H9 (cell line): ENCODE results near the gene ANP32B. TPM values are rescaled to one million over a fixed set of nuclear protein-coding genes. Genes with fewer than 3 reads are reported as not detected.

Source experiments
- DNase-seq: peaks from one replicate; pipeline ENCODE4 v3.0.0-alpha.2; 2017
- H2AFZ ChIP-seq: one replicate; pipeline ENCODE4 v1.6.1; 2013; ENCODE audit warnings: mild to moderate bottlenecking, low read length, control low read depth, moderate library complexity
- H2AK5ac ChIP-seq: 2 replicates; pipeline ENCODE4 v1.6.1; 2013; ENCODE audit warnings: low read length, control low read depth, mixed read lengths; ENCODE audit not compliant: insufficient read length
- H2BK120ac ChIP-seq: one replicate; pipeline ENCODE4 v1.6.1; 2013; ENCODE audit warnings: low read depth, mild to moderate bottlenecking, low read length, control low read depth, inconsistent platforms; ENCODE audit not compliant: poor library complexity, severe bottlenecking
- H2BK12ac ChIP-seq: 2 replicates; pipeline ENCODE4 v1.6.1; 2013; ENCODE audit warnings: low read length, control low read depth, mixed read lengths, low read depth; ENCODE audit not compliant: insufficient read length
- H2BK15ac ChIP-seq: 2 replicates; pipeline ENCODE4 v1.6.1; 2013; ENCODE audit warnings: low read depth, low read length, control low read depth
- H2BK20ac ChIP-seq: one replicate; pipeline ENCODE4 v1.6.1; 2013; ENCODE audit warnings: low read depth, mild to moderate bottlenecking, low read length, control low read depth, inconsistent platforms; ENCODE audit not compliant: poor library complexity, severe bottlenecking
- H2BK5ac ChIP-seq: 2 replicates; pipeline ENCODE4 v1.6.1; 2013; ENCODE audit warnings: low read length, control low read depth, mixed read lengths; ENCODE audit not compliant: insufficient read length
- H3K14ac ChIP-seq: 2 replicates; pipeline ENCODE4 v1.6.1; 2013; ENCODE audit warnings: low read length, control low read depth; ENCODE audit not compliant: insufficient read depth
- H3K18ac ChIP-seq: 2 replicates; pipeline ENCODE4 v1.6.1; 2013; ENCODE audit warnings: low read depth, mild to moderate bottlenecking, mixed read lengths, low read length, control low read depth; ENCODE audit not compliant: insufficient read length
- H3K23ac ChIP-seq: 2 replicates; pipeline ENCODE4 v1.6.1; 2013; ENCODE audit warnings: low read length, control low read depth, mixed read lengths, low read depth; ENCODE audit not compliant: insufficient read length
- H3K23me2 ChIP-seq: 2 replicates; pipeline ENCODE4 v1.6.1; 2013; ENCODE audit warnings: low read depth, mild to moderate bottlenecking, mixed read lengths, low read length, control low read depth; ENCODE audit not compliant: insufficient read length, poor library complexity, severe bottlenecking
- H3K27ac ChIP-seq: 2 replicates; pipeline ENCODE4 v1.5.1; 2013; ENCODE audit warnings: low read length, control low read depth, mixed read lengths, low read depth; ENCODE audit not compliant: insufficient read length
- H3K27me3 ChIP-seq: 2 replicates; pipeline ENCODE4 v1.6.1; 2013; ENCODE audit warnings: low read length, control low read depth, inconsistent platforms; ENCODE audit not compliant: insufficient read depth
- H3K4ac ChIP-seq: 2 replicates; pipeline ENCODE4 v1.6.1; 2013; ENCODE audit warnings: low read depth, mild to moderate bottlenecking, control low read depth, inconsistent platforms, low read length, moderate library complexity
- H3K4me1 ChIP-seq: 2 replicates; pipeline ENCODE4 v1.6.1; 2013; ENCODE audit warnings: low read length, control low read depth, inconsistent platforms; ENCODE audit not compliant: insufficient read depth
- H3K4me2 ChIP-seq: 2 replicates; pipeline ENCODE4 v1.6.1; 2013; ENCODE audit warnings: low read length, control low read depth, mixed read lengths; ENCODE audit not compliant: insufficient read length, insufficient read depth
- H3K56ac ChIP-seq: 2 replicates; pipeline ENCODE4 v1.6.1; 2013; ENCODE audit warnings: low read depth, mild to moderate bottlenecking, mixed read lengths, low read length, control low read depth; ENCODE audit not compliant: insufficient read length
- H3K79me1 ChIP-seq: 2 replicates; pipeline ENCODE4 v1.6.1; 2013; ENCODE audit warnings: low read depth, mild to moderate bottlenecking, moderate library complexity, low read length, control low read depth, inconsistent platforms; ENCODE audit not compliant: insufficient read depth, poor library complexity, severe bottlenecking
- H3K79me2 ChIP-seq: 2 replicates; pipeline ENCODE4 v1.6.1; 2013; ENCODE audit warnings: low read length, control low read depth, inconsistent platforms; ENCODE audit not compliant: insufficient read depth
- H3K9ac ChIP-seq: 2 replicates; pipeline ENCODE4 v1.6.1; 2013; ENCODE audit warnings: low read length, control low read depth, mixed read lengths; ENCODE audit not compliant: insufficient read length; ENCODE audit errors: extremely low read depth
- H3K9me3 ChIP-seq: one replicate; pipeline ENCODE4 v1.6.1; 2013; ENCODE audit warnings: low read depth, low read length, inconsistent platforms; ENCODE audit not compliant: control insufficient read depth
- H3T11ph ChIP-seq: one replicate; pipeline ENCODE4 v1.6.1; 2013; ENCODE audit warnings: mild to moderate bottlenecking, low read length, control low read depth, inconsistent platforms
- H4K20me1 ChIP-seq: one replicate; pipeline ENCODE4 v1.6.1; 2013; ENCODE audit not compliant: control insufficient read depth, insufficient read length, insufficient read depth
- H4K5ac ChIP-seq: 2 replicates; pipeline ENCODE4 v1.6.1; 2013; ENCODE audit warnings: low read depth, mild to moderate bottlenecking, mixed read lengths, low read length, control low read depth; ENCODE audit not compliant: insufficient read length
- H4K8ac ChIP-seq: replicated peaks from 2 replicates; pipeline ENCODE4 v1.6.1; 2013; ENCODE audit warnings: low read length, control low read depth, mixed read lengths, low read depth; ENCODE audit not compliant: insufficient read length
- H4K91ac ChIP-seq: 2 replicates; pipeline ENCODE4 v1.6.1; 2013; ENCODE audit warnings: low read depth, mild to moderate bottlenecking, moderate library complexity, mixed read lengths, low read length, control low read depth; ENCODE audit not compliant: insufficient read length
- H3K27ac Mint-ChIP-seq, 3 experiments: 2 replicates in 2 of 3; 3 replicates in 1 of 3; pipeline ENCODE4 v1.8.0; 2020 to 2021; ENCODE audit warnings: mixed read lengths in 3 of 3, mild to moderate bottlenecking in 1 of 3, moderate library complexity in 1 of 3
- H3K27me3 Mint-ChIP-seq: 2 replicates; pipeline ENCODE4 v1.8.0; 2021; ENCODE audit warnings: low read depth, mild to moderate bottlenecking, moderate library complexity, mixed read lengths
- H3K36me3 Mint-ChIP-seq, 3 experiments: 2 replicates in 2 of 3; 3 replicates in 1 of 3; pipeline ENCODE4 v1.8.0; 2020 to 2021; ENCODE audit warnings: low read depth in 3 of 3, mixed read lengths in 3 of 3; ENCODE audit not compliant: insufficient read depth in 1 of 3
- H3K4me1 Mint-ChIP-seq, 2 experiments: 2 replicates each; pipeline ENCODE4 v1.8.0; 2020; ENCODE audit warnings: mixed read lengths in 2 of 2
- H3K4me3 Mint-ChIP-seq, 2 experiments: 2 replicates in 1 of 2; 3 replicates in 1 of 2; pipeline ENCODE4 v1.8.0; 2020 to 2021; ENCODE audit warnings: mild to moderate bottlenecking in 2 of 2, mixed read lengths in 2 of 2, moderate library complexity in 1 of 2
- H3K9me3 Mint-ChIP-seq, 2 experiments: 2 replicates in 1 of 2; 3 replicates in 1 of 2; pipeline ENCODE4 v1.8.0; 2020; ENCODE audit warnings: mild to moderate bottlenecking in 2 of 2, mixed read lengths in 2 of 2, moderate library complexity in 1 of 2
- whole genome bisulfite sequencing: extraction: QIAGEN DNeasy Blood & Tissue Kit; methylation state at CpG from one replicate; pipeline ENCODE4 v1.1.7; 2013; ENCODE audit warnings: missing lambda C conversion rate, low lambda C conversion rate, mixed read lengths; ENCODE audit not compliant: insufficient read length; ENCODE audit errors: extremely low coverage; 5-methylcytosine and 5-hydroxymethylcytosine counted together
- total RNA-seq: library from RNA; stranded (reverse); gene quantifications from 2 replicates; pipeline ENCODE4 v1.2.1, GENCODE V29; 2021
- TF ChIP-seq, protein P1 (sequence below): fragments of 200-600 bp; sonication (generic); conservative IDR thresholded peaks from 3 replicates; pipeline ENCODE4 v1.8.0; 2021; ENCODE audit warnings: antibody characterized with exemption, mild to moderate bottlenecking

Gene ANP32B
- total RNA-seq, 1 experiment from 2014 or later: 91.6 TPM

DNA sequence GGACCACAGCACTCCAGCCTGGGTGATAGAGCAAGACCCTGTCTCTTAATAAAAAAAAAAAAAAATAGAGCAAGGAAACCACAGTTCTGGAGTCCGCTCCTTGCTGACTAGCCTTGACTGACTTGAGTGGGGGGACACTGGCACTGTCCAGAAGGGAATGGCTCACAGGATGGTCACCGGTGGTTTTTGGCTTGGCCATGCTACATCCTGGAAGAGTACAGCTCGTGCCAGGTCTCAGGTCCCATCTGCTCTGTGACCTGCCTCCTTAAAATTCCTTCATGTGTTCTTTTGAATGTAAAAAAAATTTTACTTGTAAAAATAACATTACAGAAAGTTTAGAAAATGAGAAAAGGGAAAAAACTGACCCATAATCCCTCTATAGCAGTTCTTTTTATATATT is 79.0 kb downstream of the ANP32B start:
- Histone ChIP-seq H3K9me3 (no peaks in the 10 kb centered on the region), H3K9ac (no peak overlapping the region), H3T11ph (no peak overlapping the region), H3K18ac (no peak overlapping the region), H3K23me2 (peaks cover 3% of the 10 kb centered on the region), H3K79me2 (no peaks in the 10 kb centered on the region; the same call in 1 of the 2 replicates), H2AK5ac (no peak overlapping the region), H2BK12ac (no peak overlapping the region), H2AFZ (no peak overlapping the region), H3K4me2 (no peak overlapping the region), H2BK120ac (no peak overlapping the region), H3K14ac (no peak overlapping the region; the same call in 1 of the 2 replicates), H2BK5ac (no peak overlapping the region), H2BK20ac (no peak overlapping the region), H3K4me1 (peaks cover 2% of the 10 kb centered on the region; the same call in 1 of the 2 replicates), H3K4ac (no peak overlapping the region), H4K91ac (no peak overlapping the region), H3K27me3 (no peaks in the 10 kb centered on the region), H3K23ac (no peak overlapping the region), H3K56ac (no peak overlapping the region), H4K5ac (no peak overlapping the region), H4K8ac (no peak overlapping the region), H3K79me1 (no peaks in the 10 kb centered on the region), H2BK15ac (no peak overlapping the region), H4K20me1 (no peaks in the 10 kb centered on the region), H3K27ac (no peak overlapping the region)
- Mint-ChIP-seq H3K9me3 (no peaks in the 10 kb centered on the region; a peak in 1 of 5 replicates), H3K27ac (no peak overlapping the region), H3K36me3 (peaks cover 16 to 45% (median 32%) of the 10 kb centered on the region in 3 experiments; a peak in 6 of 7 replicates), H3K4me1 (peaks cover 5% of the 10 kb centered on the region in 2 experiments), H3K27me3 (no peaks in the 10 kb centered on the region), H3K4me3 (no peak overlapping the region)
- DNase-seq: no peak
- TF ChIP-seq, protein P1, sequence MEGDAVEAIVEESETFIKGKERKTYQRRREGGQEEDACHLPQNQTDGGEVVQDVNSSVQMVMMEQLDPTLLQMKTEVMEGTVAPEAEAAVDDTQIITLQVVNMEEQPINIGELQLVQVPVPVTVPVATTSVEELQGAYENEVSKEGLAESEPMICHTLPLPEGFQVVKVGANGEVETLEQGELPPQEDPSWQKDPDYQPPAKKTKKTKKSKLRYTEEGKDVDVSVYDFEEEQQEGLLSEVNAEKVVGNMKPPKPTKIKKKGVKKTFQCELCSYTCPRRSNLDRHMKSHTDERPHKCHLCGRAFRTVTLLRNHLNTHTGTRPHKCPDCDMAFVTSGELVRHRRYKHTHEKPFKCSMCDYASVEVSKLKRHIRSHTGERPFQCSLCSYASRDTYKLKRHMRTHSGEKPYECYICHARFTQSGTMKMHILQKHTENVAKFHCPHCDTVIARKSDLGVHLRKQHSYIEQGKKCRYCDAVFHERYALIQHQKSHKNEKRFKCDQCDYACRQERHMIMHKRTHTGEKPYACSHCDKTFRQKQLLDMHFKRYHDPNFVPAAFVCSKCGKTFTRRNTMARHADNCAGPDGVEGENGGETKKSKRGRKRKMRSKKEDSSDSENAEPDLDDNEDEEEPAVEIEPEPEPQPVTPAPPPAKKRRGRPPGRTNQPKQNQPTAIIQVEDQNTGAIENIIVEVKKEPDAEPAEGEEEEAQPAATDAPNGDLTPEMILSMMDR: no peak
- no CpG with 5 or more reads among the region's 3 CpGs for WGBS
